Measurements from ENCODE around the gene SAMD8.

DNA sequence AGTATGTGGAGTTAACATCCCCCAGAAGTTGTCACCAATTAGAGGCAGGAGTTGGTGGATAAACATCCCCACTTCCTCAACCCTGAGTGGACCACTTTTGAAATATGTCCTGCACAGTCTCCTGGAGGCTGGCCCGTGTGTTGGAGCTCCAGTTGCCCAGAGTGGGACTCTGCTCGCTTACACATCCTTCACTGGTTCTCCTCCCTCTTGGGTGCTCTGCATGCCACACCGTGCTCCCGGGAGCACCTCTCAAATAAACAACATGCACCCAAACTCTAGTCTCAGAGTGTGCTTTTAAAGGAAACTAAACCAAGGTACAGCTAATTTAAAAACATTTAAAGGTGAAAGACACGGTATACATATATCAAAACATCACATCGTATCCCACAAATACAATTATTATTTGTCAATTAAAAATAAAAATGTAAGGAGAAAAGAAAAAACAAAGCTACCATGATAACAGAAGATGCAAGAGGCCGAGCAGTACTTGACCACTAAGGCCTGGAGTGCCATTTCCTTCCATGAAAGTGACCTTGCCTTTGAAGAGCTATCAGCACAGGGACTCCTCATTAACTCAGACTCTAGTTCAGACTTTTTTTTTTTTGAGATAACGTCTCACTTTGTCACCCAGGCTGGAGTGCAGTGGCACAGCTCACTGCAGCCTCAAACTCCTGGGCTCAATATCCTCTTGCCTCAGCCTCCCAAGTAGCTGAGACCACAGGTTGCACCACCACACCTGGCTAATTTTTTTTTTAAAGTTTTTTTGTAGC lies 47.8 kb upstream of the SAMD8 start:
- no peak for TF ChIP-seq POLR2A (IDR thresholded peaks at IDR 0.05; ENCODE audit: low read length)
- TF ChIP-seq GATA1 (IDR thresholded peaks at IDR 0.05; ENCODE audit: low read depth, low read length) = no peak

All from erythroblast (primary cell).